Trophoblast cell (in vitro differentiated cells and primary cell): ENCODE data around the gene UFD1. TPM values are rescaled to one million over a fixed set of nuclear protein-coding genes. Genes with fewer than 3 reads are reported as not detected.
A peak's percentile ranks its signal among the peaks of the same experiment; 100 is the strongest.

Experiments used
- DNase-seq, 2 donors: peaks; one replicate each; pipeline ENCODE4 v3.0.0-alpha.2; 2016
- H2AFZ ChIP-seq: 2 replicates; pipeline ENCODE4 v1.6.1; 2013; ENCODE audit warnings: low read length, moderate library complexity, mild to moderate bottlenecking; ENCODE audit not compliant: insufficient read depth, poor library complexity
- H2AK5ac ChIP-seq: 2 replicates; pipeline ENCODE4 v1.6.1; 2013; ENCODE audit warnings: mild to moderate bottlenecking, low read length
- H2BK120ac ChIP-seq: 2 replicates; pipeline ENCODE4 v1.6.1; 2013; ENCODE audit warnings: low read length, mild to moderate bottlenecking, moderate library complexity; ENCODE audit not compliant: insufficient read depth, poor library complexity
- H2BK12ac ChIP-seq: 2 replicates; pipeline ENCODE4 v1.6.1; 2013; ENCODE audit warnings: mild to moderate bottlenecking, low read length, moderate library complexity
- H2BK5ac ChIP-seq: 2 replicates; pipeline ENCODE4 v1.6.1; 2013; ENCODE audit warnings: low read length, low read depth, moderate library complexity, mild to moderate bottlenecking; ENCODE audit not compliant: poor library complexity
- H3K14ac ChIP-seq: 2 replicates; pipeline ENCODE4 v1.6.1; 2013; ENCODE audit warnings: mild to moderate bottlenecking, low read length
- H3K18ac ChIP-seq: 2 replicates; pipeline ENCODE4 v1.6.1; 2013; ENCODE audit warnings: mild to moderate bottlenecking, low read length
- H3K23ac ChIP-seq: 2 replicates; pipeline ENCODE4 v1.6.1; 2013; ENCODE audit warnings: low read length
- H3K27ac ChIP-seq: 2 replicates; pipeline ENCODE4 v1.5.1; 2013; ENCODE audit warnings: low read depth, mild to moderate bottlenecking, inconsistent platforms, low read length, moderate library complexity
- H3K27me3 ChIP-seq: 2 replicates; pipeline ENCODE4 v1.6.1; 2013; ENCODE audit warnings: inconsistent platforms, mild to moderate bottlenecking, low read length, moderate library complexity; ENCODE audit not compliant: insufficient read depth
- H3K36me3 ChIP-seq, 2 experiments: 1 replicate in 1 of 2; 2 replicates in 1 of 2; pipeline ENCODE4 v1.6.1; 2013; ENCODE audit warnings: low read length in 2 of 2, mild to moderate bottlenecking in 2 of 2, moderate library complexity in 1 of 2; ENCODE audit not compliant: insufficient read depth in 2 of 2, control insufficient read depth in 1 of 2
- H3K4ac ChIP-seq: 2 replicates; pipeline ENCODE4 v1.6.1; 2013; ENCODE audit warnings: low read depth, mild to moderate bottlenecking, low read length, moderate library complexity
- H3K4me1 ChIP-seq, 2 experiments: 1 replicate in 1 of 2; 2 replicates in 1 of 2; pipeline ENCODE4 v1.6.1; 2013; ENCODE audit warnings: low read length in 2 of 2, mild to moderate bottlenecking in 2 of 2, moderate library complexity in 1 of 2; ENCODE audit not compliant: insufficient read depth in 2 of 2, control insufficient read depth in 1 of 2
- H3K4me2 ChIP-seq: 2 replicates; pipeline ENCODE4 v1.6.1; 2013; ENCODE audit warnings: inconsistent platforms, mild to moderate bottlenecking, low read length, moderate library complexity
- H3K4me3 ChIP-seq: 2 replicates; pipeline ENCODE4 v1.5.1; 2013; ENCODE audit warnings: mild to moderate bottlenecking, low read depth, low read length, inconsistent platforms
- H3K79me1 ChIP-seq: one replicate; pipeline ENCODE4 v1.6.1; 2013; ENCODE audit warnings: low read length
- H3K79me2 ChIP-seq: 2 replicates; pipeline ENCODE4 v1.6.1; 2013; ENCODE audit warnings: low read length, mild to moderate bottlenecking; ENCODE audit not compliant: control insufficient read depth, insufficient read depth, poor library complexity
- H3K9ac ChIP-seq: 2 replicates; pipeline ENCODE4 v1.6.1; 2013; ENCODE audit warnings: mild to moderate bottlenecking, low read length
- H3K9me3 ChIP-seq: 2 replicates; pipeline ENCODE4 v1.6.1; 2013; ENCODE audit warnings: low read depth, mild to moderate bottlenecking, control low read depth, inconsistent platforms, low read length; ENCODE audit not compliant: insufficient read depth
- H4K12ac ChIP-seq: 2 replicates; pipeline ENCODE4 v1.6.1; 2013; ENCODE audit warnings: low read depth, mild to moderate bottlenecking, low read length, moderate library complexity
- H4K8ac ChIP-seq: 2 replicates; pipeline ENCODE4 v1.6.1; 2013; ENCODE audit warnings: low read depth, mild to moderate bottlenecking, low read length, moderate library complexity
- H4K91ac ChIP-seq: one replicate; pipeline ENCODE4 v1.6.1; 2013; ENCODE audit warnings: low read depth, mild to moderate bottlenecking, low read length, moderate library complexity
- WGBS: extraction: QIAGEN DNeasy Blood & Tissue Kit; methylation state at CpG from one replicate; pipeline ENCODE4 v1.1.7; 2013; ENCODE audit warnings: missing lambda C conversion rate; ENCODE audit not compliant: insufficient read length, insufficient coverage; ENCODE audit errors: extremely low coverage; 5-methylcytosine and 5-hydroxymethylcytosine counted together
- polyA plus RNA-seq: library from polyadenylated mRNA; stranded (reverse); fragments of 200-250 nt; gene quantifications from 2 replicates; pipeline ENCODE4 v1.2.3, GENCODE V29; 2013

The UFD1 gene, protein sequence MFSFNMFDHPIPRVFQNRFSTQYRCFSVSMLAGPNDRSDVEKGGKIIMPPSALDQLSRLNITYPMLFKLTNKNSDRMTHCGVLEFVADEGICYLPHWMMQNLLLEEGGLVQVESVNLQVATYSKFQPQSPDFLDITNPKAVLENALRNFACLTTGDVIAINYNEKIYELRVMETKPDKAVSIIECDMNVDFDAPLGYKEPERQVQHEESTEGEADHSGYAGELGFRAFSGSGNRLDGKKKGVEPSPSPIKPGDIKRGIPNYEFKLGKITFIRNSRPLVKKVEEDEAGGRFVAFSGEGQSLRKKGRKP
- polyA plus RNA-seq, result 132 TPM in 2 replicates

DNA sequence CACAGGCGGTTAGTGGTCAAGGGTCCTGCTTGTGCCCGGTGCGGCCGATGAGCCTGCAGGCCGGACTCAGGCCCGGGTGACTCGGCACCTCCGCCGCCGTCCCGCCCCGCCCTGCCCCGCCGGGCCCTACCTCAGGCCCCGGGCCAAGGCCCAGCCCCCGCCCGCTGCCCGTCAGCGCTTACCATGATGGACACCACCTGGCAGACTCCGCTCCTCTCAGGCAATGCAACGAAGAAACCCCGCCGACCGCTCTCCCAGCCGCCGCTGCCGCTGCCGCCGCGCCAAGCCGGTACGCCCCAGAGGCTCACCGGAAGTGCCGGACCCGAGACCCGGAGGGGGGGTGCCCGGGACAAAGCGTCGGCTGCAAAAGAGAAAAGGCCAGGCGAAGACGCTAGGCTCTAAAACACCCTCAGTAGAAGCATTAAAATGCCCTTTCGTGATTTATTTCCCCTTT, at the start of gene UFD1:
Gene UFD1 (minus strand): TSS at position 293 of the 454 bp plus-strand sequence. CDS start 108 bp downstream, at position 185.
- H3K23ac ChIP-seq, result no peak within 1 kb of the TSS
- peak within 1 kb of the TSS; percentile 94 for H2AFZ ChIP-seq
- H3K4ac ChIP-seq, result peak within 1 kb of the TSS; percentile 98
- H3K27ac ChIP-seq, result peak within 1 kb of the TSS; percentile 87
- peak within 1 kb of the TSS; percentile 87 for H3K18ac ChIP-seq
- peaks cover 9% of the 10 kb centered on the region for H3K79me1 ChIP-seq
- peak within 1 kb of the TSS; percentile 99 for H3K4me2 ChIP-seq
- H3K9me3 ChIP-seq, result no peaks in the 10 kb centered on the region
- H2AK5ac ChIP-seq, result peak within 1 kb of the TSS; percentile 45
- H4K8ac ChIP-seq, result peak within 1 kb of the TSS; percentile 88
- peak within 1 kb of the TSS; percentile 93 for H3K4me3 ChIP-seq
- H4K91ac ChIP-seq, result peak within 1 kb of the TSS; percentile 85
- no peaks in the 10 kb centered on the region for H3K27me3 ChIP-seq
- H2BK120ac ChIP-seq, result peak within 1 kb of the TSS; percentile 86
- H3K4me1 ChIP-seq, result peaks cover 4 to 7% of the 10 kb centered on the region in 2 experiments
- DNase-seq, result peak; percentile 64 to 74
- H3K36me3 ChIP-seq, result peaks cover 15 to 20% of the 10 kb centered on the region in 2 experiments
- peak within 1 kb of the TSS; percentile 81 for H3K14ac ChIP-seq
- H2BK5ac ChIP-seq, result peak within 1 kb of the TSS; percentile 97
- peak within 1 kb of the TSS; percentile 94 for H3K9ac ChIP-seq
- H4K12ac ChIP-seq, result peak within 1 kb of the TSS; percentile 52
- WGBS, result no CpG with 5 or more reads among the region's 42 CpGs
- H2BK12ac ChIP-seq, result no peak within 1 kb of the TSS
- peaks cover 16% of the 10 kb centered on the region for H3K79me2 ChIP-seq

DNA sequence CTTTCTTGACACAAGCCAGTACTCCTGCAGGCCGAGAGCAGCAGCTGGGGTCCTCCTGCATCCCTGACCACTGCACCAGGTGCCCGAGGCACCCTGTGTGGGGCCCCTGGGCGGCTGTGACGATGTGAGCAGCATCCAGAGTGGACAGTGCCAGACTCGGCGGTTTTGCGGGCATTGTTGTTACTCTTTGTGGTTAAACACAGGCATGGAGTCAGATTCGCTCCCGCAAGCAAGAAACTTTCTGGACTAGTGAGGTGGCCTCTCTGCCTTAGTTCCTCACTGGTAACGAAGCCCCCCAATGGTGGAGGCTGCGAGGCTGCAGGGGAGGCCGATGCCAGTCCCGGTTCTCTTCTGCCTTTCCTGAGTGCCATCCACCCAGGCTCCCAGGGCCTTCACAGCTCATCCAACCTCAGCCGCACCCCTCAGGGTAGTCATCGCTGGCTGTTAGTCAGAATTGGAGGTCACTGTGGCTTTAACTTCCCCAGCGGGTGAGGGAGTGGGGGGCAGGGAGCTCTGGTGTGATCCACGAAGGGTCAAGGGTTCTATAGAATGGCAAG, 48.9 kb upstream of the UFD1 start:
- Histone ChIP-seq H4K91ac (no peak overlapping the region), H2BK120ac (no peak overlapping the region), H3K4me2 (no peak overlapping the region), H3K4me1 (peaks cover 11% of the 10 kb centered on the region in 2 experiments), H2AFZ (no peak overlapping the region), H3K4me3 (no peak overlapping the region), H3K18ac (no peak overlapping the region), H3K36me3 (no peaks in the 10 kb centered on the region), H3K9ac (no peak overlapping the region), H4K12ac (no peak overlapping the region), H3K79me1 (no peaks in the 10 kb centered on the region), H3K4ac (no peak overlapping the region), H2AK5ac (no peak overlapping the region), H3K14ac (no peak overlapping the region), H3K23ac (no peak overlapping the region), H2BK5ac (no peak overlapping the region), H2BK12ac (no peak overlapping the region), H3K27me3 (peaks cover 27% of the 10 kb centered on the region), H4K8ac (no peak overlapping the region), H3K79me2 (no peaks in the 10 kb centered on the region), H3K27ac (no peak overlapping the region), H3K9me3 (peaks cover 5% of the 10 kb centered on the region)
- DNase-seq, result no peak
- no CpG with 5 or more reads among the region's 17 CpGs for WGBS

DNA sequence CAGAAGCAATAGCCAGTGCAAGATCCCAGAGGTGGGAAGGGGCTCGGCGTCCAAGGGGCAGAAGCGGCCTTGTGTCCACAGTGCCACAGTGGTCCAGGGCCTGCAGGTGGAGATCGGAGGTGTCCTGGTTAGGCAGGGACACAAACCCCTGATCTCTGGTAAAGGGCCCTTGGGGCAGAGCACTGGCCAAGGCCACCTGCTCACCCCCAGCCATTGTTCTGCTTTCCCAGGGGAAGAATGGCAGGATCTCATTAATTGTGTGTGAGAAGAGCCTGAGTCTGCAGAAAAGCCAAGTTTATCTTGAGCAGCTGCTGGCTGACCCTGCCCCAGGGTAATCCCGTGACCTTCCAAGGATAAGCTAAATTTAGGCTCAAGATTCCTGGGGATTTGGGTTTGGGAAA, 48.3 kb upstream of the UFD1 start:
- no peak overlapping the region for H3K4me2 ChIP-seq
- no peak overlapping the region for H2AK5ac ChIP-seq
- no peak overlapping the region for H2AFZ ChIP-seq
- no peak overlapping the region for H3K27ac ChIP-seq
- H3K14ac ChIP-seq, result no peak overlapping the region
- DNase-seq, result no peak
- H4K12ac ChIP-seq, result no peak overlapping the region
- H3K23ac ChIP-seq, result no peak overlapping the region
- H4K91ac ChIP-seq, result no peak overlapping the region
- H3K36me3 ChIP-seq, result no peaks in the 10 kb centered on the region
- no peaks in the 10 kb centered on the region for H3K79me1 ChIP-seq
- H3K9ac ChIP-seq, result no peak overlapping the region
- H2BK12ac ChIP-seq, result no peak overlapping the region
- no CpG with 5 or more reads among the region's 5 CpGs for WGBS
- no peak overlapping the region for H2BK5ac ChIP-seq
- peaks cover 11% of the 10 kb centered on the region in 2 experiments for H3K4me1 ChIP-seq
- no peak overlapping the region for H3K18ac ChIP-seq
- peaks cover 5% of the 10 kb centered on the region for H3K9me3 ChIP-seq
- no peak overlapping the region for H4K8ac ChIP-seq
- H3K27me3 ChIP-seq, result peaks cover 31% of the 10 kb centered on the region
- no peak overlapping the region for H3K4ac ChIP-seq
- H3K4me3 ChIP-seq, result no peak overlapping the region
- no peaks in the 10 kb centered on the region for H3K79me2 ChIP-seq
- no peak overlapping the region for H2BK120ac ChIP-seq

DNA sequence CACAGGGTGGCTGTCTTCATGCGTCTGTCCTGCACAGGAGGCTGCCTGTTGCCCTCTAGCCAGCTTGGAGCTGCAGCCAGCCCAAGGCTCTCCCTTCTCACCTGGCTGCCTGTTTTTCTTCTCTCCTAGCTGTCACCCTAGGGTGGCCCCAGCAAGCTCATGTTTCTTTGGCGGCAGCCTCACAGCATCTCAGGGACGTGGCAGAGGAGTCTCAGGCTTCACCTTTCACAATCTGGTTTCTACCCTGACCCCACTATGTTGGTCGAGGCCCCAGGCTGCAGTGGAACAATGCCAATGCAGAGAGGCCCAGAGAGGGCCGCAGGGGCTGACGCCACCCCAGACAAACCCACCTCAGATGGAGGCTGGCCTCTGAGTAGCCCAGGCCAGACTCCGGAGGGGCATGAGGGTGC, 47.7 kb upstream of the UFD1 start:
- Histone ChIP-seq H3K9ac (no peak overlapping the region), H3K4ac (no peak overlapping the region), H3K23ac (no peak overlapping the region), H3K27ac (no peak overlapping the region), H3K4me2 (no peak overlapping the region), H3K9me3 (peaks cover 5% of the 10 kb centered on the region), H4K8ac (no peak overlapping the region), H3K4me1 (peaks cover 11% of the 10 kb centered on the region in 2 experiments), H3K79me1 (no peaks in the 10 kb centered on the region), H4K12ac (no peak overlapping the region), H3K14ac (no peak overlapping the region), H3K79me2 (no peaks in the 10 kb centered on the region), H4K91ac (no peak overlapping the region), H2BK12ac (no peak overlapping the region), H2BK5ac (no peak overlapping the region), H3K36me3 (no peaks in the 10 kb centered on the region), H3K18ac (no peak overlapping the region), H2BK120ac (no peak overlapping the region), H3K27me3 (peaks cover 34% of the 10 kb centered on the region), H2AK5ac (no peak overlapping the region), H2AFZ (no peak overlapping the region), H3K4me3 (no peak overlapping the region)
- no peak for DNase-seq
- WGBS, result no CpG with 5 or more reads among the region's 7 CpGs
